Fibroblast of lung (primary cell): Measurements from ENCODE around the gene ZSWIM6. TPM values are rescaled to one million over a fixed set of nuclear protein-coding genes. Genes with fewer than 3 reads are reported as not detected.
A peak's percentile ranks its signal among the peaks of the same experiment; 100 is the strongest.

Experiments used
- DNase-seq, 2 donors: peaks; one replicate each; pipeline versions ENCODE4 v3.0.0 to v3.0.0-alpha.2; 2010; ENCODE audit warnings: low read depth in 2 of 2
- H2AFZ ChIP-seq: 2 replicates; pipeline ENCODE4 v1.5.1; 2012; ENCODE audit warnings: low read length, control low read depth, inconsistent platforms
- H3K27ac ChIP-seq: 2 replicates; pipeline ENCODE4 v1.5.1; 2011; ENCODE audit warnings: low read length, control low read depth; ENCODE audit not compliant: insufficient read depth
- H3K27me3 ChIP-seq: 2 replicates; pipeline ENCODE4 v1.5.1; 2011; ENCODE audit warnings: mild to moderate bottlenecking, low read length; ENCODE audit not compliant: control insufficient read depth, insufficient read depth
- H3K36me3 ChIP-seq: 2 replicates; pipeline ENCODE4 v1.5.1; 2011; ENCODE audit warnings: low read length; ENCODE audit not compliant: control insufficient read depth, insufficient read depth
- H3K4me1 ChIP-seq: 2 replicates; pipeline ENCODE4 v1.5.1; 2011; ENCODE audit warnings: low read length; ENCODE audit not compliant: control insufficient read depth, insufficient read depth; ENCODE audit errors: extremely low read depth
- H3K4me2 ChIP-seq: 2 replicates; pipeline ENCODE4 v1.5.1; 2011; ENCODE audit warnings: low read length, control low read depth; ENCODE audit not compliant: insufficient read depth; ENCODE audit errors: extremely low read depth
- H3K4me3 ChIP-seq, 4 experiments: fragments of 200-600 bp in 1 of 4; sonication (generic) in 1 of 4; replicated peaks in 1 of 4; 2 replicates each; pipeline ENCODE4 v1.5.1; 2011 to 2016; ENCODE audit warnings: low read length in 4 of 4, low read depth in 3 of 4, mild to moderate bottlenecking in 3 of 4, control low read depth in 2 of 4, inconsistent platforms in 1 of 4, mixed read lengths in 1 of 4; ENCODE audit not compliant: insufficient read depth in 1 of 4; ENCODE audit errors: control extremely low read depth in 1 of 4
- H3K79me2 ChIP-seq: 2 replicates; pipeline ENCODE4 v1.5.1; 2012; ENCODE audit warnings: mild to moderate bottlenecking, low read length, inconsistent platforms; ENCODE audit not compliant: control insufficient read depth, insufficient read depth
- H3K9ac ChIP-seq: 2 replicates; pipeline ENCODE4 v1.5.1; 2011; ENCODE audit warnings: mild to moderate bottlenecking, low read length, control low read depth; ENCODE audit not compliant: insufficient read depth
- H3K9me3 ChIP-seq: 2 replicates; pipeline ENCODE4 v1.5.1; 2012; ENCODE audit warnings: low read depth, low read length; ENCODE audit not compliant: control insufficient read depth, insufficient read depth
- H4K20me1 ChIP-seq: 2 replicates; pipeline ENCODE4 v1.5.1; 2011; ENCODE audit warnings: low read length; ENCODE audit not compliant: control insufficient read depth, insufficient read depth; ENCODE audit errors: extremely low read depth
- CTCF ChIP-seq, 2 donors: IDR thresholded peaks in 1 of 2; conservative IDR thresholded peaks in 1 of 2; 1 replicate in 1 of 2; 2 replicates in 1 of 2; pipeline ENCODE4 v1.5.1; 2011 to 2012; ENCODE audit warnings: low read length in 2 of 2, control low read depth in 1 of 2, inconsistent platforms in 1 of 2, low read depth in 1 of 2, mild to moderate bottlenecking in 1 of 2
- EZH2 ChIP-seq: IDR thresholded peaks from 2 replicates; pipeline ENCODE4 v1.5.1; 2012; ENCODE audit warnings: low read length, control low read depth, mild to moderate bottlenecking; ENCODE audit errors: missing control alignments
- polyA plus RNA-seq, 2 donors: library from polyadenylated mRNA; depleted of rRNA in 1 of 2; stranded (reverse) in 1 of 2; unstranded in 1 of 2; fragments of >200 nt; gene quantifications; 2 replicates each; pipeline ENCODE4 v1.2.1, GENCODE V29; 2011 to 2012; ENCODE audit warnings: missing spikeins in 1 of 2
- total RNA-seq: library from RNA; depleted of rRNA; stranded (reverse); fragments of >200 nt; gene quantifications from 2 replicates; pipeline ENCODE4 v1.2.1, GENCODE V29; 2014

The ZSWIM6 gene
- total and polyA plus RNA-seq, 2 donors (not counting 1 experiment from before 2014, with no cell fraction given): 23.5 to 26.6 TPM

GRCh38 chr5:61489574-61489973 lies 157.5 kb downstream of the ZSWIM6 start:
- H3K27ac ChIP-seq: no peak overlapping the region

GRCh38 chr5:61491861-61492260 lies 159.8 kb downstream of the ZSWIM6 start:
- Histone ChIP-seq H3K27ac (no peak overlapping the region), H2AFZ (no peak overlapping the region), H3K9me3 (no peaks in the 10 kb centered on the region), H3K9ac (no peak overlapping the region), H3K4me1 (no peaks in the 10 kb centered on the region), H3K36me3 (peaks cover 3% of the 10 kb centered on the region), H3K4me3 (no peak overlapping the region), H4K20me1 (peaks cover 1% of the 10 kb centered on the region), H3K79me2 (peaks cover 33% of the 10 kb centered on the region), H3K27me3 (no peaks in the 10 kb centered on the region), H3K4me2 (no peak overlapping the region)
- no peak for TF ChIP-seq EZH2
- no peak for TF ChIP-seq CTCF (conservative IDR thresholded peaks at IDR 0.05 in 1 of 2, IDR thresholded peaks at IDR 0.05 in 1 of 2; ENCODE audit: low read depth in 1 of 2, low read length in 2 of 2)
- DNase-seq: peak; percentile 25 to 49

More at GRCh38 chr5:61489574-61489973, 157.5 kb downstream of the ZSWIM6 start:
- no peaks in the 10 kb centered on the region for H3K27me3 ChIP-seq
- no peak overlapping the region for H3K4me2 ChIP-seq
- TF ChIP-seq CTCF (conservative IDR thresholded peaks at IDR 0.05 in 1 of 2, IDR thresholded peaks at IDR 0.05 in 1 of 2; ENCODE audit: low read depth in 1 of 2, low read length in 2 of 2): no peak
- peaks cover 3% of the 10 kb centered on the region for H3K36me3 ChIP-seq
- H2AFZ ChIP-seq: no peak overlapping the region
- DNase-seq: no peak
- H3K4me3 ChIP-seq: no peak overlapping the region
- H3K9me3 ChIP-seq: no peaks in the 10 kb centered on the region
- peaks cover 3% of the 10 kb centered on the region for H4K20me1 ChIP-seq
- H3K79me2 ChIP-seq: peaks cover 53% of the 10 kb centered on the region
- no peaks in the 10 kb centered on the region for H3K4me1 ChIP-seq
- no peak overlapping the region for H3K9ac ChIP-seq

GRCh38 chr5:61493973-61494372 lies 161.9 kb downstream of the ZSWIM6 start:
- H3K4me2 ChIP-seq: no peak overlapping the region
- no peaks in the 10 kb centered on the region for H3K9me3 ChIP-seq
- H3K36me3 ChIP-seq: peaks cover 3% of the 10 kb centered on the region
- H3K27ac ChIP-seq: no peak overlapping the region
- no peaks in the 10 kb centered on the region for H3K4me1 ChIP-seq
- no peak overlapping the region for H3K4me3 ChIP-seq
- H2AFZ ChIP-seq: no peak overlapping the region
- peaks cover 1% of the 10 kb centered on the region for H4K20me1 ChIP-seq
- peaks cover 19% of the 10 kb centered on the region for H3K79me2 ChIP-seq
- no peak for DNase-seq
- no peak for TF ChIP-seq EZH2
- TF ChIP-seq CTCF (conservative IDR thresholded peaks at IDR 0.05 in 1 of 2, IDR thresholded peaks at IDR 0.05 in 1 of 2; ENCODE audit: low read depth in 1 of 2, low read length in 2 of 2): no peak
- no peaks in the 10 kb centered on the region for H3K27me3 ChIP-seq
- no peak overlapping the region for H3K9ac ChIP-seq
